ENCODE measurements around the gene PIGT. TPM values are rescaled to one million over a fixed set of nuclear protein-coding genes. Genes with fewer than 3 reads are reported as not detected.

Gene PIGT
- total and polyA plus RNA-seq, 2 of the 13 experiments (the other 11 are each of a cell fraction or from before 2014, with no cell fraction given): 65.9 to 74.1 TPM

- TF ChIP-seq ZBTB44 (CRISPR knock-in tag; IDR thresholded peaks at IDR 0.05) (no peak), ATF1 (CRISPR knock-in tag; IDR thresholded peaks at IDR 0.05) (no peak), NFIB (CRISPR knock-in tag; IDR thresholded peaks at IDR 0.05; ENCODE audit: borderline replicate concordance) (no peak)
These were observed 53.7 kb downstream of the PIGT start, which contains the start of gene WFDC2 (continued) for GRCh38 chr20:45469336-45470261.

- no peaks in the 10 kb centered on the region for H3K9me3 ChIP-seq (ENCODE audit: low read length)
- H4K20me1 ChIP-seq (ENCODE audit: insufficient read depth, low read length): no peaks in the 10 kb centered on the region
- no peaks in the 10 kb centered on the region for H3K36me3 ChIP-seq (replicated peaks in 1 of 2; ENCODE audit: control insufficient read depth in 1 of 2, insufficient read depth in 2 of 2, low read length in 2 of 2)
- CTCF ChIA-PET (ENCODE audit: low intra/inter-chr PET ratio, low total read pairs): no interaction called here
- in situ Hi-C loops (cut with HindIII; ENCODE audit: extremely low pct_ligation_motif_present, low pct_unique_long_range_greater_than_20kb) (no loop called here), intact Hi-C loops (cut with micrococcal nuclease; ENCODE audit: unreplicated experiment) (no loop called here)
- 2% methylated on average over 14 of the region's 50 CpGs for WGBS (ENCODE audit: low lambda C conversion rate)
- no peaks in the 10 kb centered on the region for H3K79me2 ChIP-seq (ENCODE audit: insufficient read depth, low read length)
- H3K9ac ChIP-seq (ENCODE audit: insufficient read depth, low read depth, low read length): peak overlapping the region; percentile 5; the same call in 1 of the 2 replicates
- no TSS peak for BruUV-seq (replicated peaks)
- no peak overlapping the region for H2AFZ ChIP-seq (ENCODE audit: low read length)
- no peak for DNase-seq (ENCODE audit: low spot score)
- POLR2A ChIA-PET: no interaction called here
- no peak overlapping the region for H3K27ac ChIP-seq (ENCODE audit: extremely low read length, insufficient read depth, low read length)
- peaks cover 34% of the 10 kb centered on the region for H3K4me1 ChIP-seq (ENCODE audit: insufficient read depth, low read length)
- H3K27me3 ChIP-seq (ENCODE audit: control insufficient read depth in 1 of 2, insufficient read depth in 2 of 2, low read length in 2 of 2): peaks cover 18 to 39% of the 10 kb centered on the region in 2 experiments
- peak overlapping the region; percentile 32 to 73 (median 50) for H3K4me3 ChIP-seq (replicated peaks in 1 of 3; ENCODE audit: insufficient read depth in 1 of 3, low read depth in 2 of 3, low read length in 3 of 3)
- H3K4me2 ChIP-seq (ENCODE audit: low read depth, low read length): peak overlapping the region; percentile 69
- peak; percentile 81 for ATAC-seq
- FAIRE-seq: no peak
- TF ChIP-seq KLF13 (CRISPR knock-in tag; IDR thresholded peaks at IDR 0.05) (no peak), GZF1 (CRISPR knock-in tag; IDR thresholded peaks at IDR 0.05) (no peak), PRDM10 (CRISPR knock-in tag; IDR thresholded peaks at IDR 0.05; ENCODE audit: low read depth) (no peak), ZBTB1 (CRISPR knock-in tag; IDR thresholded peaks at IDR 0.05; ENCODE audit: borderline replicate concordance) (no peak), BRD4 (CRISPR knock-in tag; IDR thresholded peaks at IDR 0.05) (no peak), ZNF687 (CRISPR knock-in tag; IDR thresholded peaks at IDR 0.05) (peak; percentile 62), ZNF577 (CRISPR knock-in tag; IDR thresholded peaks at IDR 0.05; ENCODE audit: borderline replicate concordance, low read depth) (no peak), ZNF224 (CRISPR knock-in tag; IDR thresholded peaks at IDR 0.05) (no peak)
These were observed 54.5 kb downstream of the PIGT start for GRCh38 chr20:45470262-45470931.

All from HepG2 (cell line).